Hepatocyte (in vitro differentiated cells): ENCODE data around the gene CASP7. TPM values are rescaled to one million over a fixed set of nuclear protein-coding genes. Genes with fewer than 3 reads are reported as not detected.

ENCODE experiments used
- DNase-seq: peaks from one replicate; pipeline ENCODE4 v3.0.0-alpha.2; 2016; ENCODE audit warnings: low spot score
- H2AFZ ChIP-seq: fragments of 200-600 bp; sonication (generic); 2 replicates; pipeline ENCODE4 v1.6.0; 2016; ENCODE audit warnings: antibody characterized with exemption, mild to moderate bottlenecking
- H3K27ac ChIP-seq: fragments of 200-600 bp; sonication (generic); 2 replicates; pipeline ENCODE4 v1.5.1; 2016; ENCODE audit warnings: mild to moderate bottlenecking
- H3K27me3 ChIP-seq: fragments of 200-600 bp; sonication (generic); 2 replicates; pipeline ENCODE4 v1.6.1; 2016
- H3K36me3 ChIP-seq: fragments of 200-600 bp; sonication (generic); replicated peaks from 2 replicates; pipeline ENCODE4 v1.5.1; 2016; ENCODE audit warnings: low read depth; ENCODE audit not compliant: insufficient read depth
- H3K4me1 ChIP-seq: fragments of 200-600 bp; sonication (generic); 2 replicates; pipeline ENCODE4 v1.5.1; 2016; ENCODE audit warnings: mild to moderate bottlenecking, moderate library complexity; ENCODE audit not compliant: insufficient read depth
- H3K4me2 ChIP-seq: fragments of 200-600 bp; sonication (generic); 2 replicates; pipeline ENCODE4 v1.6.0; 2016
- H3K4me3 ChIP-seq: fragments of 200-600 bp; sonication (generic); 2 replicates; pipeline ENCODE4 v1.5.1; 2016; ENCODE audit warnings: mild to moderate bottlenecking
- H3K79me2 ChIP-seq: fragments of 200-600 bp; sonication (generic); 2 replicates; pipeline ENCODE4 v1.6.0; 2017; ENCODE audit warnings: mild to moderate bottlenecking
- H3K9me2 ChIP-seq: fragments of 200-600 bp; sonication (generic); replicated peaks from 2 replicates; pipeline ENCODE4 v1.6.0; 2017; ENCODE audit warnings: mild to moderate bottlenecking; ENCODE audit not compliant: insufficient read depth
- H3K9me3 ChIP-seq: fragments of 200-600 bp; sonication (generic); 2 replicates; pipeline ENCODE4 v1.5.1; 2016; ENCODE audit warnings: low read depth, mild to moderate bottlenecking
- H4K20me1 ChIP-seq: fragments of 200-600 bp; sonication (generic); 2 replicates; pipeline ENCODE4 v1.6.0; 2016; ENCODE audit warnings: mild to moderate bottlenecking; ENCODE audit not compliant: insufficient read depth, poor library complexity, severe bottlenecking
- EZH2 ChIP-seq: fragments of 200-600 bp; sonication (generic); IDR thresholded peaks from 2 replicates; pipeline ENCODE4 v1.6.1; 2016; ENCODE audit warnings: antibody characterized with exemption, mild to moderate bottlenecking, borderline replicate concordance
- EZH2phosphoT487 ChIP-seq: fragments of 200-600 bp; sonication (generic); IDR thresholded peaks from one replicate; pipeline ENCODE4 v1.6.1; 2018; ENCODE audit warnings: antibody characterized with exemption, mild to moderate bottlenecking, low read depth, moderate library complexity; ENCODE audit not compliant: unreplicated experiment, severe bottlenecking
- WGBS: methylation state at CpG from one replicate; pipeline ENCODE4 v1.1.6; 2016; ENCODE audit warnings: low lambda C conversion rate; ENCODE audit errors: missing lambda C conversion rate; 5-methylcytosine and 5-hydroxymethylcytosine counted together
- polyA plus RNA-seq: library from polyadenylated mRNA; unstranded; fragments of >200 nt; fragmentation: Nextera tagmentation; extraction: Ambion mirVana; gene quantifications from 2 replicates; pipeline ENCODE4 v1.2.1, GENCODE V29; 2016
- total RNA-seq: library from RNA; depleted of rRNA; stranded (reverse); fragments of >200 nt; gene quantifications from 2 replicates; pipeline ENCODE4 v1.2.3, GENCODE V29; 2014
- TF ChIP-seq, protein P1 (sequence below): fragments of 200-600 bp; sonication (generic); IDR thresholded peaks from 2 replicates; pipeline ENCODE4 v1.5.1; 2016; ENCODE audit warnings: antibody characterized with exemption, mild to moderate bottlenecking; ENCODE audit not compliant: poor library complexity

The CASP7 gene
- total and polyA plus RNA-seq, 2 experiments from 2014 or later: 19.8 to 35.0 TPM

DNA sequence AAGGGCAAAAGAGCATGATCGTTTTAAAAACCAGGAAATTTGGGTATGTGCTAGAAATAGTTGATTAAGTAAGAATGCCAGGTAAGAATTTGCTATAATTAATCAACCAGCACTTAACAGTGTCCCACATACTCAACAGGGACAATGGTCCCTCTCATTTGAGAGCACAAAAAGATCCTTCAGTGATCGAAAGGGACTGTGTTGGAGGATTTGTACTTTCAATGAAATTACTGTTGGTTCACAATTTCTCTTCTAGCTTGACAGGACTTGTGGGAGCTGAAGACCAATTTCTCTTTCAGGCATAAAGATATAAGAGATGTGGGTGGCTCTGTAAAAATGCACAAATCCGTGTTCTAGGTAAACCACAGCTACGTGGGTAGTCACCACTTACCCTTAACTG lies 59.3 kb downstream of the CASP7 start:
- Histone ChIP-seq H3K4me3 (no peak overlapping the region), H3K4me1 (peaks cover 9% of the 10 kb centered on the region), H3K27ac (no peak overlapping the region), H3K79me2 (no peaks in the 10 kb centered on the region), H3K36me3 (no peaks in the 10 kb centered on the region), H3K9me3 (no peaks in the 10 kb centered on the region), H3K27me3 (no peaks in the 10 kb centered on the region), H2AFZ (no peak overlapping the region), H3K9me2 (no peaks in the 10 kb centered on the region), H4K20me1 (no peaks in the 10 kb centered on the region), H3K4me2 (no peak overlapping the region)
- WGBS: 83% methylated on average over 4 of the region's 4 CpGs
- TF ChIP-seq EZH2phosphoT487 (no peak), EZH2 (no peak)
- TF ChIP-seq, protein P1, sequence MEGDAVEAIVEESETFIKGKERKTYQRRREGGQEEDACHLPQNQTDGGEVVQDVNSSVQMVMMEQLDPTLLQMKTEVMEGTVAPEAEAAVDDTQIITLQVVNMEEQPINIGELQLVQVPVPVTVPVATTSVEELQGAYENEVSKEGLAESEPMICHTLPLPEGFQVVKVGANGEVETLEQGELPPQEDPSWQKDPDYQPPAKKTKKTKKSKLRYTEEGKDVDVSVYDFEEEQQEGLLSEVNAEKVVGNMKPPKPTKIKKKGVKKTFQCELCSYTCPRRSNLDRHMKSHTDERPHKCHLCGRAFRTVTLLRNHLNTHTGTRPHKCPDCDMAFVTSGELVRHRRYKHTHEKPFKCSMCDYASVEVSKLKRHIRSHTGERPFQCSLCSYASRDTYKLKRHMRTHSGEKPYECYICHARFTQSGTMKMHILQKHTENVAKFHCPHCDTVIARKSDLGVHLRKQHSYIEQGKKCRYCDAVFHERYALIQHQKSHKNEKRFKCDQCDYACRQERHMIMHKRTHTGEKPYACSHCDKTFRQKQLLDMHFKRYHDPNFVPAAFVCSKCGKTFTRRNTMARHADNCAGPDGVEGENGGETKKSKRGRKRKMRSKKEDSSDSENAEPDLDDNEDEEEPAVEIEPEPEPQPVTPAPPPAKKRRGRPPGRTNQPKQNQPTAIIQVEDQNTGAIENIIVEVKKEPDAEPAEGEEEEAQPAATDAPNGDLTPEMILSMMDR: no peak
- DNase-seq: no peak

DNA sequence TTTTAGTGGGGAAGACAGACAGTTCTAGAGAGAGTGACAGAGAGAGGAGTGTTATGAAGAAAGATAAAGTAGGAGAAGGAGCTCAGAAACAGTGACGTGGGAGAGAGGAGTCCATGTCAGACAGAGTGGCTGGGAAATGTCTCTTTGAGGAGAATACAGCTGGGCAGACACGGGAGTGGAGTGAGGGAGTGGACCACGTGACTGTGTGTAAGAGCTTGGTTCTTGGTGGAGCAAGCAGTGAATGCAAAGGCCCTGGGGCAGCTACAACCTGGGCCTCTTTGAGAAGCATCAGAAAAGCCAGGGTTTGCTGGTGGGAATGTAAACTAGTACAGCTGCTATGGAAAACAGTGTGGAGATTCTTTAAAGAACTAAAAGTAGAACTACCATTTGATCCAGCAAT lies 59.9 kb downstream of the CASP7 start:
- H3K9me2 ChIP-seq: no peaks in the 10 kb centered on the region
- no peak overlapping the region for H3K4me2 ChIP-seq
- no peak overlapping the region for H3K27ac ChIP-seq
- no peaks in the 10 kb centered on the region for H3K27me3 ChIP-seq
- 73% methylated on average over 3 of the region's 3 CpGs for WGBS
- no peak overlapping the region for H3K4me3 ChIP-seq
- H3K36me3 ChIP-seq: no peaks in the 10 kb centered on the region
- H3K79me2 ChIP-seq: no peaks in the 10 kb centered on the region
- TF ChIP-seq EZH2phosphoT487 (no peak), EZH2 (no peak)
- TF ChIP-seq, protein P1: no peak
- peaks cover 9% of the 10 kb centered on the region for H3K4me1 ChIP-seq
- no peak overlapping the region for H2AFZ ChIP-seq
- DNase-seq: no peak
- no peaks in the 10 kb centered on the region for H3K9me3 ChIP-seq
- no peaks in the 10 kb centered on the region for H4K20me1 ChIP-seq

DNA sequence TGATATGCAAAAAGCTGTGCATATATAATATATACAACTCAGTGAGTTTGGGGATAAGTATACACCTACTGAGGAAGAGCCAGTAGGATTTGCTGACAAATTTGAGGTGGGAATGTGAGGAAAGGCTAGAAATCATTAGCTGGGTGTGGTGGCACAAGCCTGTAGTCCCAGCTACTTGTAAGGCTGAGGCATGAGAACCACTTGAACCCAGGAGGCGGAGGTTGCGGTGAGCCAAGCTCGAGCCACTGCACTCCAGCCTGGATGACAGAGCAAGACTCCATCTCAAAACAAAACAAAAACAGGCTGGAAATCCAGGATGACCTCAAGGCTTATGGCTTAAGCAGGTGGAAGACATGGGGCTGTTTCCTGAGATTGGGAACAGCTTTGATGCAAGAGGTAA lies 61.1 kb downstream of the CASP7 start:
- H3K4me1 ChIP-seq: peaks cover 9% of the 10 kb centered on the region
- DNase-seq: no peak
- WGBS: 96% methylated on average over 3 of the region's 3 CpGs
- H4K20me1 ChIP-seq: no peaks in the 10 kb centered on the region
- H3K27ac ChIP-seq: no peak overlapping the region
- H3K4me3 ChIP-seq: no peak overlapping the region
- no peaks in the 10 kb centered on the region for H3K9me2 ChIP-seq
- H3K36me3 ChIP-seq: no peaks in the 10 kb centered on the region
- H3K27me3 ChIP-seq: no peaks in the 10 kb centered on the region
- H3K4me2 ChIP-seq: no peak overlapping the region
- no peak for TF ChIP-seq EZH2
- TF ChIP-seq, protein P1: no peak
- TF ChIP-seq EZH2phosphoT487: no peak
- H3K9me3 ChIP-seq: no peaks in the 10 kb centered on the region
- H3K79me2 ChIP-seq: no peaks in the 10 kb centered on the region
- H2AFZ ChIP-seq: no peak overlapping the region

DNA sequence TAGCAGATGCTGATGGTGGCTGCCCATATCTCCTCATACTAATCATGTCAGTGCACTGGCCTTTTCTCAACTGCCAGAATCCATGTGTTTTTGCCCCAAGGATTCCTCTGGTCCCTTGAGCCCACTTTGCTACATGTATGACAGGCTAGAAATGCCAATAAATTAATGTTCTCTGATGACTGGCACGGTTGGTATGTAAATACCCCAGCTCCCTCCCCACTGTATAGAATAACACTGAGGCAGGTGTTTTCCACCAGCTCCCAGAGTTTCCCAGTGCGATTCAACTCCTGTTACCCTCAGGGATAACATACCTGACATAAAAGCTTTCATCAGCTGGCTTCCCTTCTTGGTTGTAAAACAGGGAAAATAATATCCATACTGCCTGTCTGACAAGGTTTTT lies 62.8 kb downstream of the CASP7 start:
- WGBS: 79% methylated on average over 2 of the region's 2 CpGs
- TF ChIP-seq, protein P1: no peak
- TF ChIP-seq EZH2: no peak
- TF ChIP-seq EZH2phosphoT487: no peak
- Histone ChIP-seq H2AFZ (no peak overlapping the region), H3K9me2 (no peaks in the 10 kb centered on the region), H3K4me3 (no peak overlapping the region), H3K4me2 (no peak overlapping the region), H3K27ac (no peak overlapping the region), H3K36me3 (no peaks in the 10 kb centered on the region), H4K20me1 (no peaks in the 10 kb centered on the region), H3K79me2 (no peaks in the 10 kb centered on the region), H3K9me3 (no peaks in the 10 kb centered on the region), H3K27me3 (no peaks in the 10 kb centered on the region), H3K4me1 (peaks cover 11% of the 10 kb centered on the region)
- DNase-seq: no peak
